SK-N-SH (cell line): Measurements from ENCODE around the gene RAPGEF6.

ENCODE experiments used
- CTCF ChIP-seq: fragments of 200-600 bp; sonication (generic); IDR thresholded peaks from 2 replicates; pipeline ENCODE4 v1.6.1; 2017; ENCODE audit warnings: antibody characterized with exemption, mild to moderate bottlenecking, moderate library complexity
- EP300 ChIP-seq, 2 experiments: IDR thresholded peaks; 2 replicates each; pipeline versions ENCODE4 v1.4.0 to v1.6.1; 2012; ENCODE audit warnings: borderline replicate concordance in 1 of 2, low read depth in 1 of 2, low read length in 1 of 2
- FOXJ3 ChIP-seq: sonication (generic); formaldehyde crosslinking; IDR thresholded peaks from 2 replicates; pipeline ENCODE4 v1.5.1; 2020; ENCODE audit warnings: mild to moderate bottlenecking, missing genetic modification reagents
- FOXM1 ChIP-seq: IDR thresholded peaks from 2 replicates; pipeline ENCODE4 v1.4.0; 2012; ENCODE audit warnings: low read depth, mild to moderate bottlenecking
- JUND ChIP-seq: IDR thresholded peaks from 2 replicates; pipeline ENCODE4 v1.4.0; 2012
- MAX ChIP-seq: IDR thresholded peaks from 2 replicates; pipeline ENCODE4 v1.4.0; 2012; ENCODE audit warnings: low read depth
- NRF1 ChIP-seq: IDR thresholded peaks from 2 replicates; pipeline ENCODE4 v1.6.1; 2012; ENCODE audit warnings: low read depth, mild to moderate bottlenecking, low read length
- POLR2AphosphoS5 ChIP-seq: IDR thresholded peaks from 2 replicates; pipeline ENCODE4 v1.6.1; 2012; ENCODE audit warnings: low read depth, low read length
- SIN3A ChIP-seq: IDR thresholded peaks from 2 replicates; pipeline ENCODE4 v1.6.1; 2012; ENCODE audit warnings: low read depth, mild to moderate bottlenecking, low read length, moderate library complexity, borderline replicate concordance
- SMC3 ChIP-seq: IDR thresholded peaks from 2 replicates; pipeline ENCODE4 v1.6.1; 2012; ENCODE audit warnings: low read depth, low read length, improper control_type of control experiment
- TCF12 ChIP-seq: IDR thresholded peaks from 2 replicates; pipeline ENCODE4 v1.4.0; 2012
- USF1 ChIP-seq: IDR thresholded peaks from 2 replicates; pipeline ENCODE4 v1.4.0; 2012; ENCODE audit warnings: low read depth, borderline replicate concordance
- USF2 ChIP-seq: fragments of 150-350 bp; IDR thresholded peaks from 2 replicates; pipeline ENCODE4 v1.6.1; 2017; ENCODE audit warnings: antibody characterized with exemption, low read length, low read depth, borderline replicate concordance

GRCh38 chr5:131419877-131420276 lies 215.2 kb downstream of the RAPGEF6 start:
- TF ChIP-seq FOXJ3 (CRISPR knock-in tag) (no peak), SIN3A (no peak), TCF12 (no peak), USF2 (no peak), CTCF (no peak), FOXM1 (no peak), SMC3 (no peak), POLR2AphosphoS5 (no peak), MAX (no peak), USF1 (no peak), NRF1 (no peak), JUND (no peak), EP300 (IDR thresholded peaks at IDR 0.05; ENCODE audit: borderline replicate concordance in 1 of 2, low read depth in 1 of 2, low read length in 1 of 2) (no peak)
